A673 (cell line): ENCODE data around the gene CALR. TPM values are rescaled to one million over a fixed set of nuclear protein-coding genes. Genes with fewer than 3 reads are reported as not detected.
A peak's percentile ranks its signal among the peaks of the same experiment; 100 is the strongest.

Experiments used
- BruUV-seq: library from RNA; stranded (reverse); fragments of 400-500 nt; replicated peaks from 2 replicates; lab custom pipeline; 2021; lab: Mats Ljungman, UMichigan
- CTCF ChIA-PET: fragments of 300-600 bp; sonication (Branson Sonifier 250); formaldehyde crosslinking; loops from one replicate; lab custom pipeline; 2022; ENCODE audit warnings: antibody characterized with exemption; lab: Charles Lee
- POLR2A ChIA-PET: fragments of 300-600 bp; sonication (Branson Sonifier 250); formaldehyde crosslinking; loops from one replicate; lab custom pipeline; 2022; ENCODE audit warnings: antibody characterized with exemption; ENCODE audit not compliant: low non-redundant PET; lab: Charles Lee
- DNase-seq: peaks from one replicate; pipeline ENCODE4 v3.0.0-alpha.2; 2015; ENCODE audit warnings: low spot score
- H3K27ac ChIP-seq: fragments of 200-600 bp; sonication (generic); 2 replicates; pipeline ENCODE4 v1.5.1; 2016; ENCODE audit warnings: mixed run types, low read depth, mild to moderate bottlenecking, mixed read lengths, antibody characterized with exemption, low read length; ENCODE audit not compliant: poor library complexity, severe bottlenecking
- H3K27me3 ChIP-seq: fragments of 200-600 bp; sonication (generic); replicated peaks from 2 replicates; pipeline ENCODE4 v1.6.1; 2017; ENCODE audit warnings: mixed run types, low read depth, mild to moderate bottlenecking, mixed read lengths, antibody characterized with exemption, low read length; ENCODE audit not compliant: insufficient read depth, poor library complexity
- H3K36me3 ChIP-seq: fragments of 200-600 bp; sonication (generic); 2 replicates; pipeline ENCODE4 v1.6.1; 2016; ENCODE audit warnings: mixed run types, mild to moderate bottlenecking, mixed read lengths, antibody characterized with exemption, low read length; ENCODE audit not compliant: insufficient read depth, poor library complexity, severe bottlenecking
- H3K4me1 ChIP-seq: fragments of 200-600 bp; sonication (generic); 2 replicates; pipeline ENCODE4 v1.6.1; 2017; ENCODE audit warnings: mixed run types, mild to moderate bottlenecking, mixed read lengths, antibody characterized with exemption, low read length; ENCODE audit not compliant: insufficient read depth, poor library complexity, severe bottlenecking
- H3K4me3 ChIP-seq: fragments of 200-600 bp; sonication (generic); 2 replicates; pipeline ENCODE4 v1.5.1; 2016; ENCODE audit warnings: low read depth, mixed run types, mild to moderate bottlenecking, mixed read lengths, low read length; ENCODE audit not compliant: poor library complexity, severe bottlenecking
- H3K9me3 ChIP-seq: fragments of 200-600 bp; sonication (generic); 2 replicates; pipeline ENCODE4 v1.6.1; 2016; ENCODE audit warnings: mixed run types, low read depth, mild to moderate bottlenecking, mixed read lengths, antibody characterized with exemption, low read length; ENCODE audit not compliant: poor library complexity, severe bottlenecking
- CTCF ChIP-seq: fragments of 300-800, 200-600 bp; sonication (generic); conservative IDR thresholded peaks from 2 replicates; pipeline ENCODE4 v1.5.1; 2017; ENCODE audit warnings: low read depth, mild to moderate bottlenecking, antibody characterized with exemption, low read length, moderate library complexity, mixed read lengths
- EZH2 ChIP-seq: fragments of 200-600 bp; sonication (generic); IDR thresholded peaks from 2 replicates; pipeline ENCODE4 v1.6.1; 2017; ENCODE audit warnings: borderline replicate concordance, low read depth, mild to moderate bottlenecking, mixed read lengths, antibody characterized with exemption, low read length; ENCODE audit not compliant: poor library complexity, severe bottlenecking
- intact Hi-C: fragments of 100-400 bp; cut with micrococcal nuclease; formaldehyde crosslinking; loops from one replicate; pipeline ENCODE4 v1.10.0; 2022; ENCODE audit not compliant: unreplicated experiment
- total RNA-seq: library from RNA; stranded (reverse); gene quantifications from 2 replicates; pipeline ENCODE4 v1.2.3, GENCODE V29; 2021

The CALR gene
- total RNA-seq, 1 experiment from 2014 or later: 994 TPM

GRCh38 chr19:12891553-12892021 lies 46.8 kb upstream of the CALR start:
- intact Hi-C loops: no loop called here
- peaks cover 4% of the 10 kb centered on the region for H3K4me1 ChIP-seq
- ChIA-PET CTCF (no interaction called here), POLR2A (interaction anchor here (0.9 kb wide), 1 partner anchor 21 kb away, joined by 8 read pairs; no protein-coding TSS in a partner anchor)
- no peaks in the 10 kb centered on the region for H3K27me3 ChIP-seq
- H3K36me3 ChIP-seq: peaks cover 12% of the 10 kb centered on the region
- TF ChIP-seq EZH2 (no peak), CTCF (no peak)
- H3K4me3 ChIP-seq: peak overlapping the region; percentile 92
- BruUV-seq: TSS peak; percentile 68
- peak overlapping the region; percentile 92 for H3K27ac ChIP-seq
- no peaks in the 10 kb centered on the region for H3K9me3 ChIP-seq
- DNase-seq: no peak

- intact Hi-C loops: no loop called here
- H3K36me3 ChIP-seq: peaks cover 21% of the 10 kb centered on the region
- ChIA-PET CTCF (no interaction called here), POLR2A (no interaction called here)
- H3K4me3 ChIP-seq: no peak overlapping the region
- H3K27ac ChIP-seq: no peak overlapping the region
- H3K9me3 ChIP-seq: no peaks in the 10 kb centered on the region
- TF ChIP-seq CTCF (no peak), EZH2 (no peak)
- BruUV-seq: no TSS peak
- no peak for DNase-seq
- peaks cover 4% of the 10 kb centered on the region for H3K4me1 ChIP-seq
- no peaks in the 10 kb centered on the region for H3K27me3 ChIP-seq
Observed at GRCh38 chr19:12893582-12893981, 44.8 kb upstream of the CALR start.

DNA sequence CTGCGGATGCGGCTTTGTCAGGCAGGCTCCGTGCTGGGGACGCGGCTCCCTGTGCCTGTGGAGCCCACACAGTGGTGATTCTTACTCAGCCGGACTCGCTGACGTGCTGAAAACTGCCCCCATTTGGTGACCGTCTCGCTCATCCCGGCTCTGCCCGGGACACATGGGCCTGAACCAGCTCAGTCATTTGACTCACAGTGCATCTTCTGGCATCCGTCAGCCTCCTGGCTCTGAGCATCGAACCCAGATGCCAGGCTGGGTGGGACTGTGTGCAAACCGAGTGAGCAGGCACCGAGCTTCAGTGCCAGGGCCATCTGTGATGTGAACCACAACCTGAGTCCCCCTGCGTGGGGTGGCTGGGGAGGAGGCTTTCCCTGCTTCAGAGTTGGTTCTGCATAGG lies 41.9 kb upstream of the CALR start:
- H3K36me3 ChIP-seq: peaks cover 21% of the 10 kb centered on the region
- H3K4me1 ChIP-seq: no peaks in the 10 kb centered on the region
- intact Hi-C loops: no loop called here
- no peaks in the 10 kb centered on the region for H3K27me3 ChIP-seq
- no peaks in the 10 kb centered on the region for H3K9me3 ChIP-seq
- H3K4me3 ChIP-seq: no peak overlapping the region
- DNase-seq: no peak
- CTCF ChIA-PET: no interaction called here
- POLR2A ChIA-PET: no interaction called here
- H3K27ac ChIP-seq: no peak overlapping the region
- TF ChIP-seq CTCF (no peak), EZH2 (no peak)
- BruUV-seq: no TSS peak
